Mesendoderm (in vitro differentiated cells): ENCODE measurements around the gene PEX10. TPM values are rescaled to one million over a fixed set of nuclear protein-coding genes. Genes with fewer than 3 reads are reported as not detected.
"Not testable (repeated sequence)": the region's sequence is repeated elsewhere in the genome, so short reads cannot be mapped to it uniquely, and the experiment has no call there.

ENCODE experiments used
- DNase-seq: peaks from one replicate; pipeline ENCODE4 v3.0.0; 2013
- H2AK5ac ChIP-seq: 2 replicates; pipeline ENCODE4 v1.6.1; 2013; ENCODE audit warnings: low read length, inconsistent platforms
- H2BK120ac ChIP-seq: 2 replicates; pipeline ENCODE4 v1.6.1; 2013; ENCODE audit warnings: low read depth, mild to moderate bottlenecking, low read length, moderate library complexity, mixed read lengths
- H2BK15ac ChIP-seq: replicated peaks from 2 replicates; pipeline ENCODE4 v1.6.1; 2013; ENCODE audit warnings: low read depth, mild to moderate bottlenecking, moderate library complexity
- H2BK5ac ChIP-seq: 2 replicates; pipeline ENCODE4 v1.6.1; 2013; ENCODE audit warnings: low read length, inconsistent platforms
- H3K18ac ChIP-seq: 2 replicates; pipeline ENCODE4 v1.6.1; 2013; ENCODE audit warnings: mild to moderate bottlenecking, low read length, mixed read lengths
- H3K23ac ChIP-seq: one replicate; pipeline ENCODE4 v1.6.1; 2013; ENCODE audit warnings: low read length
- H3K27ac ChIP-seq: 2 replicates; pipeline ENCODE4 v1.5.1; 2013; ENCODE audit warnings: low read depth, mild to moderate bottlenecking, inconsistent platforms, low read length, moderate library complexity
- H3K27me3 ChIP-seq: 2 replicates; pipeline ENCODE4 v1.6.1; 2013; ENCODE audit warnings: low read length, control low read depth, mild to moderate bottlenecking, inconsistent platforms; ENCODE audit not compliant: insufficient read depth, poor library complexity
- H3K36me3 ChIP-seq: 2 replicates; pipeline ENCODE4 v1.6.1; 2013; ENCODE audit warnings: low read length, inconsistent platforms; ENCODE audit not compliant: control insufficient read depth, insufficient read depth
- H3K4ac ChIP-seq: one replicate; pipeline ENCODE4 v1.6.1; 2013; ENCODE audit warnings: low read depth, mild to moderate bottlenecking, low read length, moderate library complexity
- H3K4me1 ChIP-seq: 2 replicates; pipeline ENCODE4 v1.6.1; 2013; ENCODE audit warnings: low read depth, low read length, inconsistent platforms; ENCODE audit not compliant: control insufficient read depth
- H3K4me2 ChIP-seq: 2 replicates; pipeline ENCODE4 v1.6.1; 2013; ENCODE audit warnings: low read length
- H3K4me3 ChIP-seq: 2 replicates; pipeline ENCODE4 v1.5.1; 2013; ENCODE audit warnings: mild to moderate bottlenecking, low read length
- H3K56ac ChIP-seq: one replicate; pipeline ENCODE4 v1.6.1; 2013; ENCODE audit warnings: low read length
- H3K79me1 ChIP-seq: 2 replicates; pipeline ENCODE4 v1.6.1; 2013; ENCODE audit warnings: low read length, inconsistent platforms
- H3K79me2 ChIP-seq: 2 replicates; pipeline ENCODE4 v1.6.1; 2013; ENCODE audit warnings: mild to moderate bottlenecking, low read length; ENCODE audit not compliant: control insufficient read depth, insufficient read depth
- H3K9ac ChIP-seq: 2 replicates; pipeline ENCODE4 v1.6.1; 2013; ENCODE audit warnings: low read length, inconsistent platforms
- H4K5ac ChIP-seq: one replicate; pipeline ENCODE4 v1.6.1; 2013; ENCODE audit warnings: low read length
- H4K8ac ChIP-seq: one replicate; pipeline ENCODE4 v1.6.1; 2013; ENCODE audit warnings: low read depth, mild to moderate bottlenecking, control low read depth, low read length, moderate library complexity
- WGBS: extraction: QIAGEN DNeasy Blood & Tissue Kit; methylation state at CpG from one replicate; pipeline ENCODE4 v1.1.7; 2013; ENCODE audit warnings: low lambda C conversion rate, missing lambda C conversion rate; ENCODE audit not compliant: insufficient coverage; ENCODE audit errors: extremely low coverage; 5-methylcytosine and 5-hydroxymethylcytosine counted together
- polyA plus RNA-seq, 2 experiments: library from polyadenylated mRNA; stranded (reverse); fragments of 200-250 nt; gene quantifications; one replicate each; pipeline ENCODE4 v1.2.3, GENCODE V29; 2013

Gene PEX10
- polyA plus RNA-seq (2013, experiment 1 of 2), result 17.5 TPM
- 18.3 TPM for polyA plus RNA-seq (2013, experiment 2 of 2)

DNA sequence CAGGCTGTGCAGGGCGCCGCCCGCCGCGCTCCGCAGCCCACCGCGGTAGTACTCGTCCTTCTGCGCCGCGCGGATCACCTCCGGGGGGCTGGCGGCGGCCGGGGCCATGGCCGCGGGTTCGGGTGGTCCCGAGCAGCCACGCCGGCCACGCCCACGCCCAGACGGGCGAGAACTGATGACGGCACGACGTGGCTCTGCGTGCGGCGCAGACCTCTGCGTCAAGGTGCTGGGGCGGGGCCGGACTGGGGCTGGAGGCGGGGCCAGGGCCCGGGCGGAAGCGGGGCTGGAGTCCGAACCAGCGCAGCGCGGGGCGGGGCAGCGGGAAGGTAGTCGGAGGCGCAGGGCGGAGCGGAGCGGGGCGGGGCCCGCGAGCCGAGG lies at the start of gene PEX10:
PEX10 (minus strand) TSS at position 170 of the 378 bp plus-strand sequence; CDS start at position 108, 62 bp downstream.
- Histone ChIP-seq H3K27ac (peak within 1 kb of the TSS; percentile 45), H3K79me1 (peaks cover 5% of the 10 kb centered on the region), H3K23ac (peak within 1 kb of the TSS; percentile 97), H3K4ac (peak within 1 kb of the TSS; percentile 94), H3K4me1 (peaks cover 3% of the 10 kb centered on the region), H4K5ac (no peak within 1 kb of the TSS), H2BK120ac (no peak within 1 kb of the TSS), H2BK15ac (no peak within 1 kb of the TSS), H3K18ac (peak within 1 kb of the TSS; percentile 18), H2AK5ac (peak within 1 kb of the TSS; percentile 62), H3K9ac (peak within 1 kb of the TSS; percentile 97), H3K27me3 (no peaks in the 10 kb centered on the region), H3K4me2 (peak within 1 kb of the TSS; percentile 94), H3K79me2 (peaks cover 5% of the 10 kb centered on the region), H3K36me3 (no peaks in the 10 kb centered on the region), H3K56ac (peak within 1 kb of the TSS; percentile 99), H2BK5ac (peak within 1 kb of the TSS; percentile 67), H3K4me3 (peak within 1 kb of the TSS; percentile 85), H4K8ac (peak within 1 kb of the TSS; percentile 7)
- no CpG with 5 or more reads among the region's 55 CpGs for WGBS
- DNase-seq, result peak; percentile 97

DNA sequence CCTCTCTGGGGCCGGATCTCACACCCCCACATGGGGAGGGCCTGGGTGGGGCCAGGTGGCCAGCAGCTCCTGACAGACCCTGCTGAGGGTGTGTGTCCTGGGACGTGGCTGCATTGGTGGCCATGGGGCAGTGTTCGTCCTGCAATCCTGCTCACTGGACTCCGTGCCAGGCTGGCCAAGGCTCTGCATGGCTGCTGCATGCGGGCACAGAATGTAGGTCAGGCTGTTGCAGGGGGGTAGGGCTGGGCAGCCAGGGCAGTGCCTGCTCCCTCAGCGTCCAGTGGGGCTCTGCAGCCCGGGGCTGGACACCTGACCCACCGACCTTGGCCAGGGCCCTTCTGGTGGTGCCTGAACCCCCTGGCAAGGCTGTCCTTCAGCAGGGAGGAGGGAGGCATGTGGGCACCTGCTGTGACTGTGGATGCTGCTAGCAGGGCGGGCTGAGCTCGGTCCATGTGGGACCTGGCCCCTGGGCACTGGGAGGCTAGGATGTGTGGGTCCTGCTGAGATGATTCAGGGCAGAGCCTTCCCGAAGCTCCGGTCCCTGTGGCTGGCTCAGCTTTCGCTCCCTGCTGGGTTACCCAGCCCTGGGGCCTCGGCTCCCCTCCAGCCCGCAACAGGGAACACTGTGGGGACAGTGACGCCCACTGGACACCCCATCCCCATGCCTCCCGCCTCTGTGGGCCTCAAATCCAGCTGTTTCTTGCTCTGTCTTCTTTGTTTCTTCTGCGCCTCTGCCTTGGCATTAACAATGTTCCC lies 48.8 kb upstream of the PEX10 start:
- Histone ChIP-seq H3K9ac (no peak overlapping the region), H2BK15ac (no peak overlapping the region), H3K27me3 (no peaks in the 10 kb centered on the region), H3K79me2 (no peaks in the 10 kb centered on the region), H3K56ac (no peak overlapping the region), H4K8ac (no peak overlapping the region), H3K23ac (no peak overlapping the region), H2BK5ac (no peak overlapping the region), H4K5ac (no peak overlapping the region), H3K36me3 (no peaks in the 10 kb centered on the region), H2AK5ac (no peak overlapping the region), H3K4me2 (no peak overlapping the region), H3K79me1 (no peaks in the 10 kb centered on the region), H2BK120ac (no peak overlapping the region), H3K18ac (no peak overlapping the region), H3K4me1 (no peaks in the 10 kb centered on the region), H3K4me3 (no peak overlapping the region), H3K27ac (no peak overlapping the region), H3K4ac (no peak overlapping the region)
- no CpG with 5 or more reads among the region's 18 CpGs for WGBS
- DNase-seq, result no peak

DNA sequence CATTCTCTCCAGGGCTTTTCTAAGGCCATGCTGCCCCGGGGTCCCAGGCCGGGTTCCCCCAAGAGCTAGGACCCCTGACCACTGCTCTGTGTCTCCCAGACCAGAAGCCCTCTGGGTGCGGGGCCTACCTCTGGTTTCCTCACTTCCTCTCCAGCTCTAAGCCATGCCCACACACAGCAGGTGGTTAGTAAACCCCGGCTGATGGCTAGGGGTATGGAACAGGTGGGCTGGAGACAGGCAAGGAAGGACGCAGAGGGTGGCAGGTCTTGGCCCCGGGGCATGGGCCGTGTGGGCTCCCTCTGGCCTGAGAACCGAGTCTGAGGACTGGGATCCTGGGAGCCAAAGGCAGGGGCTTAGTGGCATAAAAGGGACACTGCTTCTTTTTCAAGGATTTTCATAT lies 47.8 kb upstream of the PEX10 start:
- no peak overlapping the region for H3K23ac ChIP-seq
- H3K27me3 ChIP-seq, result no peaks in the 10 kb centered on the region
- H4K5ac ChIP-seq, result no peak overlapping the region
- no peaks in the 10 kb centered on the region for H3K4me1 ChIP-seq
- no peak overlapping the region for H3K27ac ChIP-seq
- no peak overlapping the region for H3K9ac ChIP-seq
- no CpG with 5 or more reads among the region's 8 CpGs for WGBS
- H4K8ac ChIP-seq, result no peak overlapping the region
- no peak overlapping the region for H3K4me3 ChIP-seq
- no peak overlapping the region for H2AK5ac ChIP-seq
- no peak overlapping the region for H3K56ac ChIP-seq
- no peak overlapping the region for H2BK120ac ChIP-seq
- H2BK15ac ChIP-seq, result no peak overlapping the region
- H3K18ac ChIP-seq, result no peak overlapping the region
- H3K4ac ChIP-seq, result no peak overlapping the region
- H3K4me2 ChIP-seq, result no peak overlapping the region
- H2BK5ac ChIP-seq, result no peak overlapping the region
- H3K79me2 ChIP-seq, result no peaks in the 10 kb centered on the region
- H3K36me3 ChIP-seq, result no peaks in the 10 kb centered on the region
- no peaks in the 10 kb centered on the region for H3K79me1 ChIP-seq
- no peak for DNase-seq

DNA sequence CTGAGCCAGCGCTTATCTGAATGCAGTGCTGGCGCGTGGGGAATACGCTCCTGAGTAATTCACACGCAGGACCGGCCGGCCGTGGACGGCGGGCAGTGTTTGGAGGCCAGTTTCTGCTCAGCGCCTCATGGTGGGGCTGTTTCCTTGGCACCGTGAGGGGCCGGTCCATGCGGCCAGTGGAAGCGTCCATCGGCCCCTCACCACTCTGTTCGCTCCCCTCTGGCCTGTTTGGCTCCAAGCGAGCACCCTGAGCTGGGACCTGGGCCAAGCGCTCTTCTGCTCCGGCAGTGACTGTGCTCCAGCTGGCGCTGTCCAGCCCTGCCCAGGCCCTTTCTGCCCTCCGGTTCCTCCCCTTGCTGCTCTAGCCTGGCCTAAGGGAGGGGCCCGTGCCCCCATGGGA lies 47.4 kb upstream of the PEX10 start:
- H3K27me3 ChIP-seq, result no peaks in the 10 kb centered on the region
- H4K5ac ChIP-seq, result no peak overlapping the region
- no CpG with 5 or more reads among the region's 23 CpGs for WGBS
- no peak overlapping the region for H2BK120ac ChIP-seq
- no peak overlapping the region for H3K9ac ChIP-seq
- DNase-seq, result no peak
- H2BK5ac ChIP-seq, result no peak overlapping the region
- no peaks in the 10 kb centered on the region for H3K79me2 ChIP-seq
- H3K56ac ChIP-seq, result no peak overlapping the region
- H3K4ac ChIP-seq, result no peak overlapping the region
- no peak overlapping the region for H3K4me3 ChIP-seq
- H3K23ac ChIP-seq, result no peak overlapping the region
- no peak overlapping the region for H2BK15ac ChIP-seq
- H3K36me3 ChIP-seq, result no peaks in the 10 kb centered on the region
- no peaks in the 10 kb centered on the region for H3K4me1 ChIP-seq
- H3K79me1 ChIP-seq, result no peaks in the 10 kb centered on the region
- H3K4me2 ChIP-seq, result no peak overlapping the region
- H4K8ac ChIP-seq, result no peak overlapping the region
- no peak overlapping the region for H3K27ac ChIP-seq
- H2AK5ac ChIP-seq, result no peak overlapping the region
- H3K18ac ChIP-seq, result no peak overlapping the region

DNA sequence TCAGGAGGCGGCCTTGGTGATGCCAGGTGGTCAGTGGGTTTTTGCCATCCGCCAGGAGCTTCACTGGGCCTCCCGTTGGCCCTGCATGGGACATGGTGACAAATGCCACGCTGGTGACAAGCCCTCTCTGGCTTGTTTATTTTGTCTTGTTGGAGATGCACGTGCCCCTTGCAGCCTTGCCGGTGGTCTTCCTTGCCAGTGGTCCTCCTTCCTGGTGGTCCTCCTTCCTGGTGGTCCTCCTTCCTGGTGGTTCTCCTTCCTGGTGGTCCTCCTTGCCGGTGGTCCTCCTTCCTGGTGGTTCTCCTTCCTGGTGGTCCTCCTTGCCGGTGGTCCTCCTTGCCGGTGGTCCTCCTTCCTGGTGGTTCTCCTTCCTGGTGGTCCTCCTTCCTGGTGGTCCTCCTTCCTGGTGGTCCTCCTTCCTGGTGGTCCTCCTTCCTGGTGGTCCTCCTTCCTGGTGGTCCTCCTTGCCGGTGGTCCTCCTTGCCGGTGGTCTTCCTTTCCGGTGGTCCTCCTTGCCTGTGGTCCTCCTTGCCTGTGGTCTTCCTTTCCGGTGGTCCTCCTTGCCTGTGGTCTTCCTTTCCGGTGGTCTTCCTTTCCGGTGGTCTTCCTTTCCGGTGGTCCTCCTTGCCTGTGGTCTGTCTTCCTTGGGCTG lies 46.9 kb upstream of the PEX10 start:
- WGBS, result no CpG with 5 or more reads among the region's 16 CpGs
- not testable (repeated sequence) for H3K79me2 ChIP-seq, H3K4me2 ChIP-seq, H3K18ac ChIP-seq, H2BK15ac ChIP-seq, H3K79me1 ChIP-seq, H3K4me1 ChIP-seq, H2BK5ac ChIP-seq, H2BK120ac ChIP-seq, H3K27me3 ChIP-seq, H4K5ac ChIP-seq, DNase-seq, H3K4ac ChIP-seq, H3K56ac ChIP-seq, H3K9ac ChIP-seq, H3K27ac ChIP-seq, H3K23ac ChIP-seq, H2AK5ac ChIP-seq, H3K36me3 ChIP-seq, H3K4me3 ChIP-seq, H4K8ac ChIP-seq
